Loucy (cell line): ENCODE measurements around the gene ZNF41.

ENCODE experiments used
- H2AFZ ChIP-seq: fragments of 200-600 bp; sonication (generic); 2 replicates; pipeline ENCODE4 v1.6.0; 2016; ENCODE audit warnings: antibody characterized with exemption, mild to moderate bottlenecking, low read length, moderate library complexity
- H3F3A ChIP-seq: fragments of 200-600 bp; 2 replicates; pipeline ENCODE4 v1.6.0; 2016; ENCODE audit warnings: antibody characterized with exemption, low read depth, mild to moderate bottlenecking
- H3K27me3 ChIP-seq: fragments of 200-600 bp; sonication (generic); 2 replicates; pipeline ENCODE4 v1.6.1; 2014; ENCODE audit warnings: low read length, mild to moderate bottlenecking; ENCODE audit not compliant: insufficient read depth, poor library complexity, severe bottlenecking
- H3K36me3 ChIP-seq: fragments of 200-600 bp; sonication (generic); 2 replicates; pipeline ENCODE4 v1.6.1; 2016; ENCODE audit warnings: low read length; ENCODE audit not compliant: insufficient read depth
- H3K4me1 ChIP-seq: fragments of 200-600 bp; sonication (generic); 2 replicates; pipeline ENCODE4 v1.5.1; 2014; ENCODE audit warnings: low read length, mild to moderate bottlenecking; ENCODE audit not compliant: insufficient read depth, poor library complexity, severe bottlenecking
- H3K4me2 ChIP-seq: fragments of 200-600 bp; sonication (generic); 2 replicates; pipeline ENCODE4 v1.6.0; 2014; ENCODE audit warnings: antibody characterized with exemption, low read length, low read depth, mild to moderate bottlenecking; ENCODE audit not compliant: poor library complexity, severe bottlenecking
- H3K4me3 ChIP-seq: fragments of 200-600 bp; sonication (generic); 2 replicates; pipeline ENCODE4 v1.5.1; 2014; ENCODE audit warnings: low read length, mild to moderate bottlenecking, mixed read lengths; ENCODE audit not compliant: poor library complexity, severe bottlenecking
- H3K79me2 ChIP-seq: fragments of 200-600 bp; sonication (generic); 2 replicates; pipeline ENCODE4 v1.6.1; 2014; ENCODE audit warnings: low read length; ENCODE audit not compliant: insufficient read depth
- H3K9ac ChIP-seq: fragments of 200-600 bp; sonication (generic); 2 replicates; pipeline ENCODE4 v1.6.0; 2014; ENCODE audit warnings: mild to moderate bottlenecking, low read depth, low read length, moderate library complexity; ENCODE audit not compliant: poor library complexity, severe bottlenecking
- H3K9me2 ChIP-seq: fragments of 200-600 bp; sonication (generic); replicated peaks from 2 replicates; pipeline ENCODE4 v1.6.1; 2016; ENCODE audit warnings: low read depth, low read length, mixed read lengths
- H3K9me3 ChIP-seq: fragments of 200-600 bp; sonication (generic); 2 replicates; pipeline ENCODE4 v1.6.1; 2014; ENCODE audit warnings: mild to moderate bottlenecking, antibody characterized with exemption, low read length, low read depth; ENCODE audit not compliant: insufficient read depth
- H4K20me1 ChIP-seq: fragments of 200-600 bp; sonication (generic); 2 replicates; pipeline ENCODE4 v1.6.0; 2014; ENCODE audit warnings: antibody characterized with exemption, low read length, mild to moderate bottlenecking; ENCODE audit not compliant: insufficient read depth, poor library complexity, severe bottlenecking
- CTCF ChIP-seq: fragments of 200-600 bp; sonication (generic); conservative IDR thresholded peaks from 2 replicates; pipeline ENCODE4 v1.5.1; 2014; ENCODE audit warnings: mild to moderate bottlenecking, antibody characterized with exemption, low read length
- EZH2phosphoT487 ChIP-seq: fragments of 200-600 bp; IDR thresholded peaks from 2 replicates; pipeline ENCODE4 v1.6.1; 2018; ENCODE audit warnings: antibody characterized with exemption, mild to moderate bottlenecking, moderate library complexity, borderline replicate concordance

ZNF41 gene

GRCh38 chrX:47456080-47456479, 26.9 kb downstream of the ZNF41 start:
- TF ChIP-seq CTCF (no peak), EZH2phosphoT487 (no peak)
- H3K4me3 ChIP-seq = no peak overlapping the region
- H3K27me3 ChIP-seq = no peaks in the 10 kb centered on the region
- no peaks in the 10 kb centered on the region for H3F3A ChIP-seq
- H2AFZ ChIP-seq = no peak overlapping the region
- no peak overlapping the region for H3K9ac ChIP-seq
- H3K9me3 ChIP-seq = no peaks in the 10 kb centered on the region
- no peaks in the 10 kb centered on the region for H4K20me1 ChIP-seq
- H3K4me1 ChIP-seq = no peaks in the 10 kb centered on the region
- no peak overlapping the region for H3K4me2 ChIP-seq
- H3K9me2 ChIP-seq = no peaks in the 10 kb centered on the region
- no peaks in the 10 kb centered on the region for H3K79me2 ChIP-seq
- no peaks in the 10 kb centered on the region for H3K36me3 ChIP-seq

DNA sequence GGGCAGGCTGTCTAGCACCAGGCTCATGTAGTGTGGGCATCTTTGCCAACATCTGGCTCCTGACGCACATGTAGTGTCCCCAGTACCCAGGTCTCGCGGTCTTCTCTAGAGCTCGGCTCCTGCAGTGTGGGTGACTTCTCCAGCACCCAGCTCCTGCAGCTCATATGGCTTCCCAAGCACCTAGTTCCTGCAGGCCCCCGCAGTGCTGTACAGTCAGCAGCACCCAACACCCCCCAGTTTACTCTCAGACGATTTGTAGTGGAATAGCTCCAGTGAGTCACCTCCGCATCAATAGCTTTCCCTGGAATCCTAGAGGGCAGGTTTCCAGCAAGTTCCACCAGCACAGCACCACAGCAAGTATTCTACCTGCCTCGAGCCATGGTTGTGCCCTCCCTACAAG, 30.9 kb downstream of the ZNF41 start:
- Histone ChIP-seq H3K27me3 (no peaks in the 10 kb centered on the region), H4K20me1 (no peaks in the 10 kb centered on the region), H3K9me3 (peaks cover 10% of the 10 kb centered on the region; the same call in 1 of the 2 replicates), H3K4me2 (no peak overlapping the region), H3K9ac (no peak overlapping the region), H3K9me2 (no peaks in the 10 kb centered on the region), H3K79me2 (no peaks in the 10 kb centered on the region), H3F3A (no peaks in the 10 kb centered on the region), H3K4me3 (no peak overlapping the region), H3K36me3 (peaks cover 14% of the 10 kb centered on the region; the same call in 1 of the 2 replicates), H2AFZ (no peak overlapping the region), H3K4me1 (no peaks in the 10 kb centered on the region)
- TF ChIP-seq EZH2phosphoT487 (no peak), CTCF (no peak)

- no peak overlapping the region for H3K9ac ChIP-seq
- TF ChIP-seq CTCF = no peak
- TF ChIP-seq EZH2phosphoT487 = no peak
- no peaks in the 10 kb centered on the region for H3K27me3 ChIP-seq
Observed at GRCh38 chrX:47448165-47448806, 34.7 kb downstream of the ZNF41 start.

More at GRCh38 chrX:47448165-47448806, 34.7 kb downstream of the ZNF41 start:
- Histone ChIP-seq H3K9me3 (peaks cover 10% of the 10 kb centered on the region; the same call in 1 of the 2 replicates), H3K4me2 (no peak overlapping the region), H3F3A (no peaks in the 10 kb centered on the region), H3K4me3 (no peak overlapping the region), H2AFZ (no peak overlapping the region), H3K79me2 (no peaks in the 10 kb centered on the region), H3K9me2 (no peaks in the 10 kb centered on the region), H4K20me1 (no peaks in the 10 kb centered on the region), H3K4me1 (no peaks in the 10 kb centered on the region), H3K36me3 (peaks cover 14% of the 10 kb centered on the region; the same call in 1 of the 2 replicates)
